22Rv1 (cell line): ENCODE measurements around the gene NADSYN1.
"Not testable (repeated sequence)": the region's sequence is repeated elsewhere in the genome, so short reads cannot be mapped to it uniquely, and the experiment has no call there.

Experiments used
- H3K27ac ChIP-seq: fragments of 450-650 bp; 2 replicates; pipeline ENCODE4 v1.5.1; 2017
- ZFX ChIP-seq: fragments of 450-650 bp; IDR thresholded peaks from 2 replicates; pipeline ENCODE4 v1.6.1; 2017; ENCODE audit warnings: antibody characterized with exemption, borderline replicate concordance
- TF ChIP-seq, protein P1 (sequence below): fragments of 450-650 bp; IDR thresholded peaks from 2 replicates; pipeline ENCODE4 v1.5.1; 2017; ENCODE audit warnings: mild to moderate bottlenecking

The NADSYN1 gene

GRCh38 chr11:71532036-71532610, 79.1 kb downstream of the NADSYN1 start:
- no peak overlapping the region for H3K27ac ChIP-seq
- TF ChIP-seq, protein P1, sequence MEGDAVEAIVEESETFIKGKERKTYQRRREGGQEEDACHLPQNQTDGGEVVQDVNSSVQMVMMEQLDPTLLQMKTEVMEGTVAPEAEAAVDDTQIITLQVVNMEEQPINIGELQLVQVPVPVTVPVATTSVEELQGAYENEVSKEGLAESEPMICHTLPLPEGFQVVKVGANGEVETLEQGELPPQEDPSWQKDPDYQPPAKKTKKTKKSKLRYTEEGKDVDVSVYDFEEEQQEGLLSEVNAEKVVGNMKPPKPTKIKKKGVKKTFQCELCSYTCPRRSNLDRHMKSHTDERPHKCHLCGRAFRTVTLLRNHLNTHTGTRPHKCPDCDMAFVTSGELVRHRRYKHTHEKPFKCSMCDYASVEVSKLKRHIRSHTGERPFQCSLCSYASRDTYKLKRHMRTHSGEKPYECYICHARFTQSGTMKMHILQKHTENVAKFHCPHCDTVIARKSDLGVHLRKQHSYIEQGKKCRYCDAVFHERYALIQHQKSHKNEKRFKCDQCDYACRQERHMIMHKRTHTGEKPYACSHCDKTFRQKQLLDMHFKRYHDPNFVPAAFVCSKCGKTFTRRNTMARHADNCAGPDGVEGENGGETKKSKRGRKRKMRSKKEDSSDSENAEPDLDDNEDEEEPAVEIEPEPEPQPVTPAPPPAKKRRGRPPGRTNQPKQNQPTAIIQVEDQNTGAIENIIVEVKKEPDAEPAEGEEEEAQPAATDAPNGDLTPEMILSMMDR = no peak
- TF ChIP-seq ZFX = no peak

GRCh38 chr11:71534711-71535608, 82.0 kb downstream of the NADSYN1 start:
- H3K27ac ChIP-seq = not testable (repeated sequence)

- no peak overlapping the region for H3K27ac ChIP-seq
- no peak for TF ChIP-seq ZFX
- TF ChIP-seq, protein P1 = no peak
These were observed 82.8 kb downstream of the NADSYN1 start for GRCh38 chr11:71535825-71536224.

DNA sequence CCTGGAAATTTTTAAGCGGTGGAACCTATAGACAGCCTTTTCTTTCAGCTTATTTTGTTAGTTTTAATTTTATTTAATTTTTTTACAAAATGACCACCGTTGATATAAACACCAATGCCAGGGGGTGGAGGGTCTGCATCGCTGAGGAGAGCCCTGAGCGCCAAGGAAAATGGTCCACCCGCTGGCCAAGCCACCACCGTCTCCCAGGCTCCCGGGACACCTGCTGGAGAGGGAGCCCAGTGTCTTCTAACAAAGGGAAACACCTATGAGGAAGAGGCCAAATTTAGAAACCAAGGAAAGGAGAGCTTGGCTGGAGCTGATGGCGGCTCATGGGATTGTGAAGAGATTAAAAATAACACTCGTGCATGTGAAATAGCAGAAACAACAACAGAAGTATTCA, 84.5 kb downstream of the NADSYN1 start:
- no peak for TF ChIP-seq ZFX
- TF ChIP-seq, protein P1 = no peak

DNA sequence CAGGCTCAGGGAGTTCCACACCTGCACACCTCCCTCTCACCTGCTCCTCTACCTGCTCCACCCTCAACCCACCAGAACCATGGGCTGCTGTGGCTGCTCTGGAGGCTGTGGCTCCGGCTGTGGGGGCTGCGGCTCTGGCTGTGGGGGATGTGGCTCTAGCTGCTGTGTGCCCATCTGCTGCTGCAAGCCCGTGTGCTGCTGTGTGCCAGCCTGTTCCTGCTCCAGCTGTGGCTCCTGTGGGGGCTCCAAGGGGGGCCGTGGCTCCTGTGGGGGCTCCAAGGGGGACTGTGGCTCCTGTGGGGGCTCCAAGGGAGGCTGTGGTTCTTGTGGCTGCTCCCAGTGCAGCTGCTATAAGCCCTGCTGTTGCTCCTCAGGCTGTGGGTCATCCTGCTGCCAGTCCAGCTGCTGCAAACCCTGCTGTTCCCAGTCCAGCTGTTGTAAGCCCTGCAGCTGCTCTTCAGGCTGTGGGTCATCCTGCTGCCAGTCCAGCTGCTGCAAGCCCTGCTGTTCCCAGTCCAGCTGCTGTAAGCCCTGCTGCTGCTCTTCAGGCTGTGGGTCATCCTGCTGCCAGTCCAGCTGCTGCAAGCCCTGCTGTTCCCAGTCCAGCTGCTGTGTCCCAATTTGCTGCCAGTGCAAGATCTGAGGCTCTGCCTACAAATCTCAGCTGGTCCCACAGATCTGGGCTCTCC, 85.1 kb downstream of the NADSYN1 start, which contains the start of gene KRTAP5-8:
Gene KRTAP5-8 (plus strand): TSS at position 49 of the 689 bp plus-strand sequence. CDS start 31 bp downstream, at position 80.
- H3K27ac ChIP-seq = not testable (repeated sequence)

More for the DNA sequence above, 84.5 kb downstream of the NADSYN1 start:
- no peak overlapping the region for H3K27ac ChIP-seq

DNA sequence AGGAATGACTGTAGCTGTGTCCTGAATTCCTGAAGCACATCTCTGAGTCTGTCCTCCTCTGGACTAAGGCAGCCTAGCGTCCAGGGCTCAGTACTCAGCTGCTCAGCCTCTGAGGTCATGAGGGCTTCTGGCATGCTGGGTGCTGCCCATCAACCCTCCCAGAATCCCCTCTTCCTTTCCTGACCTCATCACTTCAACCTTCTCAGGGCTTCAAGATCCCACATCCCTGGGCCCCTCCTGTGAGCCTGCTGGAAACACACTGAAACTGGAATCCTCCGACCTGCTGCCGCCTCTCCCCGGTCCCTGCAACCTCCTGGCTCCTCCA, 85.6 kb downstream of the NADSYN1 start:
- TF ChIP-seq ZFX = no peak
- TF ChIP-seq, protein P1 = no peak
- no peak overlapping the region for H3K27ac ChIP-seq

GRCh38 chr11:71539017-71539416, 86.0 kb downstream of the NADSYN1 start:
- TF ChIP-seq ZFX = no peak
- TF ChIP-seq, protein P1 = no peak
- no peak overlapping the region for H3K27ac ChIP-seq

DNA sequence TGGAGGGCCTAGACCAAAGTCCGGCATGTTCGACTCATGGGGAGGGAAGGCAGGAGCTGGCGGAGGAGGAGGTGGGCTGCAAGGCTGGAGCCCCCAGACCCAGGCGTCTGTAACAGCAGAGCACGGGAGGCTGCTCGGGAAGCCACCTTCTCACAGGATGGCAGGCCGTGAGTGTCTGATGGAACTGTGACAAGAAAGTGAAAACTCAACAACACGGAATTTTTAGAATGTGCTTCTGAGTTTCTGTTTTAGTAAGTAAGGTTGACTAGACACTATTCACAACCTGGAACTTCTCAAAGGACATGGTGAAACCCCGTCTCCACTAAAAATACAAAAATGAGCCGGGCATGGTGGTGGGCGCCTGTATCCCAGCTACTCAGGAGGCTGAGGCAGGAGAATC, 87.0 kb downstream of the NADSYN1 start:
- not testable (repeated sequence) for H3K27ac ChIP-seq

GRCh38 chr11:71540521-71541304, 87.7 kb downstream of the NADSYN1 start:
- H3K27ac ChIP-seq = not testable (repeated sequence)
